K562 (cell line): ENCODE measurements around the gene TP73. TPM values are rescaled to one million over a fixed set of nuclear protein-coding genes. Genes with fewer than 3 reads are reported as not detected.

ENCODE experiments used
- CREB1 ChIP-seq, 2 experiments: sonication (generic) in 1 of 2; formaldehyde crosslinking in 1 of 2; IDR thresholded peaks; 2 replicates each; pipeline versions ENCODE4 v1.6.1 to v1.8.0; 2012 to 2022; ENCODE audit warnings: inconsistent platforms in 1 of 2, mild to moderate bottlenecking in 1 of 2, missing genetic modification reagents in 1 of 2, moderate library complexity in 1 of 2
- DDX20 ChIP-seq: fragments of 450-650 bp; IDR thresholded peaks from 2 replicates; pipeline ENCODE4 v1.6.1; 2016; ENCODE audit warnings: missing genetic modification characterization, low read depth, mild to moderate bottlenecking, missing compliant biosample characterization, moderate library complexity
- ESRRA ChIP-seq: fragments of 450-650 bp; IDR thresholded peaks from 2 replicates; pipeline ENCODE4 v1.6.1; 2014; ENCODE audit warnings: low read depth, mild to moderate bottlenecking, moderate library complexity, borderline replicate concordance
- FOXM1 ChIP-seq, 2 experiments: fragments of 450-650 bp in 1 of 2; sonication (generic) in 1 of 2; formaldehyde crosslinking in 1 of 2; IDR thresholded peaks; 2 replicates each; pipeline versions ENCODE4 v1.6.1 to v1.9.0; 2017 to 2022; ENCODE audit warnings: low read depth in 2 of 2, mild to moderate bottlenecking in 2 of 2, missing genetic modification reagents in 1 of 2, moderate library complexity in 1 of 2
- GABPB1 ChIP-seq: sonication (generic); formaldehyde crosslinking; IDR thresholded peaks from 2 replicates; pipeline ENCODE4 v1.8.0; 2022; ENCODE audit warnings: mild to moderate bottlenecking, missing genetic modification reagents
- GTF2A2 ChIP-seq: IDR thresholded peaks from 2 replicates; pipeline ENCODE4 v1.6.1; 2016; ENCODE audit warnings: mild to moderate bottlenecking, missing genetic modification characterization, missing compliant biosample characterization
- KHSRP ChIP-seq: fragments of 450-650 bp; IDR thresholded peaks from 2 replicates; pipeline ENCODE4 v1.6.1; 2017
- KLF16 ChIP-seq: IDR thresholded peaks from 2 replicates; pipeline ENCODE4 v1.6.1; 2016; ENCODE audit warnings: antibody characterized with exemption
- NCOA4 ChIP-seq: fragments of 450-650 bp; IDR thresholded peaks from 2 replicates; pipeline ENCODE4 v1.6.1; 2018; ENCODE audit warnings: mild to moderate bottlenecking; ENCODE audit not compliant: partially characterized antibody
- PHF20 ChIP-seq: fragments of 450-650 bp; IDR thresholded peaks from 2 replicates; pipeline ENCODE4 v1.6.1; 2018; ENCODE audit not compliant: partially characterized antibody
- SIN3B ChIP-seq: fragments of 450-650 bp; IDR thresholded peaks from 2 replicates; pipeline ENCODE4 v1.6.1; 2017; ENCODE audit warnings: low read depth, mild to moderate bottlenecking, moderate library complexity
- SMAD3 ChIP-seq: fragments of 450-650 bp; formaldehyde crosslinking; conservative IDR thresholded peaks from 2 replicates; pipeline ENCODE4 v1.4.0; 2020; ENCODE audit warnings: mild to moderate bottlenecking
- XRCC5 ChIP-seq: fragments of 200-400 bp; formaldehyde crosslinking; IDR thresholded peaks from 2 replicates; pipeline ENCODE4 v1.6.1; 2017; ENCODE audit warnings: low read depth, mild to moderate bottlenecking, low read length
- YY1 ChIP-seq, 3 experiments: IDR thresholded peaks; 2 replicates each; pipeline ENCODE4 v1.6.1; 2011; ENCODE audit warnings: low read length in 2 of 3, mild to moderate bottlenecking in 2 of 3, moderate library complexity in 2 of 3, borderline replicate concordance in 1 of 3, control low read depth in 1 of 3, low read depth in 1 of 3; ENCODE audit not compliant: insufficient read depth in 3 of 3, insufficient replicate concordance in 2 of 3, control insufficient read depth in 1 of 3, insufficient read length in 1 of 3; ENCODE audit errors: extremely low read depth in 1 of 3
- ZNF232 ChIP-seq: sonication (generic); formaldehyde crosslinking; IDR thresholded peaks from 2 replicates; pipeline ENCODE4 v1.8.0; 2022; ENCODE audit warnings: mild to moderate bottlenecking, missing genetic modification reagents
- ZNF263 ChIP-seq: sonication (generic); formaldehyde crosslinking; IDR thresholded peaks from 2 replicates; pipeline ENCODE4 v1.8.0; 2022; ENCODE audit warnings: mild to moderate bottlenecking, missing genetic modification reagents, borderline replicate concordance
- ZNF354B ChIP-seq: fragments of 250-450 bp; sonication (Bioruptor Pico); IDR thresholded peaks from 2 replicates; pipeline ENCODE4 v1.4.0; 2020
- ZNF41 ChIP-seq: fragments of 250-450 bp; sonication (Bioruptor Pico); conservative IDR thresholded peaks from 2 replicates; pipeline ENCODE4 v1.4.0; 2020; ENCODE audit warnings: mild to moderate bottlenecking
- polyA plus RNA-seq, 8 experiments: library from polyadenylated mRNA; depleted of rRNA in 4 of 8; stranded (reverse) in 5 of 8; unstranded in 3 of 8; fragments of >200 nt; fragmentation: Nextera tagmentation in 2 of 8; fragmentation: Illumina TruSeq in 1 of 8; extraction: Ambion mirVana in 2 of 8; extraction: Trizol in 1 of 8; gene quantifications; 2 replicates each; pipeline versions ENCODE4 v1.2.1 to v1.2.3, GENCODE V29; 2011 to 2014; ENCODE audit warnings: inconsistent platforms in 1 of 8, missing spikeins in 1 of 8
- total RNA-seq, 7 experiments: library from RNA; depleted of rRNA in 6 of 7; stranded (reverse); fragments of >200 nt in 6 of 7; fragmentation: Illumina TruSeq in 2 of 7; extraction: Trizol in 2 of 7; gene quantifications; 2 replicates each; pipeline versions ENCODE4 v1.2.1 to v1.2.3, GENCODE V29; 2011 to 2021; ENCODE audit warnings: low replicate concordance in 1 of 7
- TF ChIP-seq, protein P1 (sequence below): sonication (generic); formaldehyde crosslinking; IDR thresholded peaks from 2 replicates; pipeline ENCODE4 v1.8.0; 2023; ENCODE audit warnings: mild to moderate bottlenecking, missing genetic modification reagents
- TF ChIP-seq, protein P2 (sequence below): fragments of 250-450 bp; sonication (Bioruptor Pico); IDR thresholded peaks from 2 replicates; pipeline ENCODE4 v1.8.0; 2022; ENCODE audit warnings: inconsistent platforms
- TF ChIP-seq, protein P3 (sequence below), 2 experiments: fragments of 450-650 bp; IDR thresholded peaks; 2 replicates each; pipeline ENCODE4 v1.6.1; 2016

Gene TP73
- total and polyA plus RNA-seq, 9 of the 15 experiments (the other 6 are each of a cell fraction or from before 2014, with no cell fraction given): 0.07 to 1.6 (median 0.40) TPM; not detected in 2

DNA sequence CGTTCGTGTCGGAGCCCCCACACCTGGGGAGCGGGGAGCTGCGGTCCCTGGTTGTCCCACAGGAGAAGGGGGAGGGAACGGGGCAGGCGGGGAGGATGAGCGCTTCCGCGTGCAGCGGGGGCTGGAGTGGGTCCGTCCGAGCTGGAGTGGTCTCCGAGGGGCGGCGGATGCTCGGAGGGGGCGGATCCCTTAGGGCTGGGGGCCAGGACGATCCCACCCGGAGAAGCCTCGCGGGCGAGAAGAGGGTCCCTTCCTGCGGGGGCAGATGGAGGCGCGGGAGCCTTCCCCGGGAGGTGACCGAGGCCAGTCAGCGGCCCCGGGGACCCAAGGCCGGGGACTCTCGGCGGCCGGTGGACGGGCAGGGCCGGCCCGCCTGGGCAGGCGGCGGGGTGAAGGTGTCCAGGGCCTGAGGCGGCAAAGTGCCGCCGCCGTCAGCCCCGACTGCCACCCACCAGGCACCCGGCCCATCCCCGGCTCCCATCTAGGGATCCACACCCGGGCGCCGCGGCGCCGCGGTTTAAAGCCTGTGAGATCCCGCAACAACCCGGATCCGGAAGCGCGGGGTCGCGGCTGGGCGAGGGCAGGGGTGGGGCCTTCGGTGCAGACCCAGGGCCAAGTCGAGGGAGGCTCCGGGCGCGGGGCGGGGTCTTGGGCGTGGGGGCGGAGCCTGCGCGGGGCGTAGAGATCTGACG lies 94.7 kb downstream of the TP73 start (continued):
- TF ChIP-seq, protein P1, sequence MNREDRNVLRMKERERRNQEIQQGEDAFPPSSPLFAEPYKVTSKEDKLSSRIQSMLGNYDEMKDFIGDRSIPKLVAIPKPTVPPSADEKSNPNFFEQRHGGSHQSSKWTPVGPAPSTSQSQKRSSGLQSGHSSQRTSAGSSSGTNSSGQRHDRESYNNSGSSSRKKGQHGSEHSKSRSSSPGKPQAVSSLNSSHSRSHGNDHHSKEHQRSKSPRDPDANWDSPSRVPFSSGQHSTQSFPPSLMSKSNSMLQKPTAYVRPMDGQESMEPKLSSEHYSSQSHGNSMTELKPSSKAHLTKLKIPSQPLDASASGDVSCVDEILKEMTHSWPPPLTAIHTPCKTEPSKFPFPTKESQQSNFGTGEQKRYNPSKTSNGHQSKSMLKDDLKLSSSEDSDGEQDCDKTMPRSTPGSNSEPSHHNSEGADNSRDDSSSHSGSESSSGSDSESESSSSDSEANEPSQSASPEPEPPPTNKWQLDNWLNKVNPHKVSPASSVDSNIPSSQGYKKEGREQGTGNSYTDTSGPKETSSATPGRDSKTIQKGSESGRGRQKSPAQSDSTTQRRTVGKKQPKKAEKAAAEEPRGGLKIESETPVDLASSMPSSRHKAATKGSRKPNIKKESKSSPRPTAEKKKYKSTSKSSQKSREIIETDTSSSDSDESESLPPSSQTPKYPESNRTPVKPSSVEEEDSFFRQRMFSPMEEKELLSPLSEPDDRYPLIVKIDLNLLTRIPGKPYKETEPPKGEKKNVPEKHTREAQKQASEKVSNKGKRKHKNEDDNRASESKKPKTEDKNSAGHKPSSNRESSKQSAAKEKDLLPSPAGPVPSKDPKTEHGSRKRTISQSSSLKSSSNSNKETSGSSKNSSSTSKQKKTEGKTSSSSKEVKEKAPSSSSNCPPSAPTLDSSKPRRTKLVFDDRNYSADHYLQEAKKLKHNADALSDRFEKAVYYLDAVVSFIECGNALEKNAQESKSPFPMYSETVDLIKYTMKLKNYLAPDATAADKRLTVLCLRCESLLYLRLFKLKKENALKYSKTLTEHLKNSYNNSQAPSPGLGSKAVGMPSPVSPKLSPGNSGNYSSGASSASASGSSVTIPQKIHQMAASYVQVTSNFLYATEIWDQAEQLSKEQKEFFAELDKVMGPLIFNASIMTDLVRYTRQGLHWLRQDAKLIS (CRISPR knock-in tag): no peak
- TF ChIP-seq ESRRA: peak; percentile 47; the same call in 1 of the 2 replicates
- TF ChIP-seq DDX20 (tag): no peak
- TF ChIP-seq, protein P2, sequence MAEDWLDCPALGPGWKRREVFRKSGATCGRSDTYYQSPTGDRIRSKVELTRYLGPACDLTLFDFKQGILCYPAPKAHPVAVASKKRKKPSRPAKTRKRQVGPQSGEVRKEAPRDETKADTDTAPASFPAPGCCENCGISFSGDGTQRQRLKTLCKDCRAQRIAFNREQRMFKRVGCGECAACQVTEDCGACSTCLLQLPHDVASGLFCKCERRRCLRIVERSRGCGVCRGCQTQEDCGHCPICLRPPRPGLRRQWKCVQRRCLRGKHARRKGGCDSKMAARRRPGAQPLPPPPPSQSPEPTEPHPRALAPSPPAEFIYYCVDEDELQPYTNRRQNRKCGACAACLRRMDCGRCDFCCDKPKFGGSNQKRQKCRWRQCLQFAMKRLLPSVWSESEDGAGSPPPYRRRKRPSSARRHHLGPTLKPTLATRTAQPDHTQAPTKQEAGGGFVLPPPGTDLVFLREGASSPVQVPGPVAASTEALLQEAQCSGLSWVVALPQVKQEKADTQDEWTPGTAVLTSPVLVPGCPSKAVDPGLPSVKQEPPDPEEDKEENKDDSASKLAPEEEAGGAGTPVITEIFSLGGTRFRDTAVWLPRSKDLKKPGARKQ (CRISPR knock-in tag): no peak
- peak; percentile 88 for TF ChIP-seq GABPB1 (CRISPR knock-in tag)
- TF ChIP-seq, protein P3, sequence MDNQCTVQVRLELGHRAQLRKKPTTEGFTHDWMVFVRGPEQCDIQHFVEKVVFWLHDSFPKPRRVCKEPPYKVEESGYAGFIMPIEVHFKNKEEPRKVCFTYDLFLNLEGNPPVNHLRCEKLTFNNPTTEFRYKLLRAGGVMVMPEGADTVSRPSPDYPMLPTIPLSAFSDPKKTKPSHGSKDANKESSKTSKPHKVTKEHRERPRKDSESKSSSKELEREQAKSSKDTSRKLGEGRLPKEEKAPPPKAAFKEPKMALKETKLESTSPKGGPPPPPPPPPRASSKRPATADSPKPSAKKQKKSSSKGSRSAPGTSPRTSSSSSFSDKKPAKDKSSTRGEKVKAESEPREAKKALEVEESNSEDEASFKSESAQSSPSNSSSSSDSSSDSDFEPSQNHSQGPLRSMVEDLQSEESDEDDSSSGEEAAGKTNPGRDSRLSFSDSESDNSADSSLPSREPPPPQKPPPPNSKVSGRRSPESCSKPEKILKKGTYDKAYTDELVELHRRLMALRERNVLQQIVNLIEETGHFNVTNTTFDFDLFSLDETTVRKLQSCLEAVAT (IDR thresholded peaks at IDR 0.05): no peak
- TF ChIP-seq XRCC5: no peak; the same call in 1 of the 2 replicates
- peak; percentile 86 for TF ChIP-seq PHF20
- no peak for TF ChIP-seq KLF16
- peak; percentile 15; the same call in 1 of the 2 replicates for TF ChIP-seq CREB1 (IDR thresholded peaks at IDR 0.05)
- no peak for TF ChIP-seq CREB1 (CRISPR knock-in tag; IDR thresholded peaks at IDR 0.05)
- no peak for TF ChIP-seq ZNF354B (CRISPR knock-in tag)
- no peak for TF ChIP-seq SMAD3
- TF ChIP-seq KHSRP: no peak
- TF ChIP-seq YY1 (IDR thresholded peaks at IDR 0.05; ENCODE audit: borderline replicate concordance in 1 of 3, control insufficient read depth in 1 of 3, extremely low read depth in 1 of 3, insufficient read depth in 3 of 3, insufficient read length in 1 of 3, insufficient replicate concordance in 2 of 3, low read depth in 1 of 3, low read length in 2 of 3): peak in 1 of 3 experiments; percentile 61
- TF ChIP-seq FOXM1 (IDR thresholded peaks at IDR 0.05; ENCODE audit: low read depth): no peak
- TF ChIP-seq FOXM1 (CRISPR knock-in tag; IDR thresholded peaks at IDR 0.05; ENCODE audit: low read depth): 0 out of 2 replicates have a peak, but pooled peaks have one; percentile 53
- TF ChIP-seq ZNF232 (CRISPR knock-in tag): peak; percentile 8; the same call in 1 of the 2 replicates
- TF ChIP-seq ZNF263: 0 out of 2 replicates have a peak, but pooled peaks have one; percentile 16
- no peak for TF ChIP-seq NCOA4
- TF ChIP-seq SIN3B: peak; percentile 87
- no peak for TF ChIP-seq ZNF41 (CRISPR knock-in tag)
- TF ChIP-seq GTF2A2 (tag): no peak
